K562 (cell line): ENCODE data around the gene FN3K. TPM values are rescaled to one million over a fixed set of nuclear protein-coding genes. Genes with fewer than 3 reads are reported as not detected.

Experiments
- BRD4 ChIP-seq: fragments of 200-600 bp; sonication (generic); IDR thresholded peaks from 2 replicates; pipeline ENCODE4 v1.6.1; 2017; ENCODE audit warnings: inconsistent platforms
- CREBBP ChIP-seq: IDR thresholded peaks from one replicate; pipeline ENCODE4 v1.6.1; 2012; ENCODE audit warnings: low read depth, mild to moderate bottlenecking, control low read depth, inconsistent platforms, low read length
- CREM ChIP-seq: IDR thresholded peaks from 2 replicates; pipeline ENCODE4 v1.6.1; 2014; ENCODE audit warnings: antibody characterized with exemption, low read depth
- HNRNPLL ChIP-seq: fragments of 200-400 bp; formaldehyde crosslinking; IDR thresholded peaks from 2 replicates; pipeline ENCODE4 v1.6.1; 2017; ENCODE audit warnings: low read length, low read depth, mild to moderate bottlenecking; ENCODE audit not compliant: poor library complexity, severe bottlenecking
- ILK ChIP-seq: fragments of 450-650 bp; IDR thresholded peaks from 2 replicates; pipeline ENCODE4 v1.6.1; 2016; ENCODE audit warnings: missing genetic modification characterization, low read depth, mild to moderate bottlenecking, missing compliant biosample characterization, moderate library complexity, borderline replicate concordance
- RHOXF2B ChIP-seq: fragments of 250-450 bp; sonication (Bioruptor Pico); conservative IDR thresholded peaks from 2 replicates; pipeline ENCODE4 v1.5.1; 2021
- TEAD1 ChIP-seq, 2 experiments: fragments of 450-650 bp in 1 of 2; sonication (generic) in 1 of 2; formaldehyde crosslinking; IDR thresholded peaks; 2 replicates each; pipeline versions ENCODE4 v1.4.0 to v1.8.0; 2020 to 2022; ENCODE audit warnings: mild to moderate bottlenecking in 2 of 2, missing genetic modification reagents in 1 of 2
- ZC3H4 ChIP-seq: sonication (generic); formaldehyde crosslinking; IDR thresholded peaks from 2 replicates; pipeline ENCODE4 v1.9.0; 2021; ENCODE audit warnings: missing genetic modification reagents, borderline replicate concordance
- polyA plus RNA-seq, 8 experiments: library from polyadenylated mRNA; depleted of rRNA in 4 of 8; stranded (reverse) in 5 of 8; unstranded in 3 of 8; fragments of >200 nt; fragmentation: Nextera tagmentation in 2 of 8; fragmentation: Illumina TruSeq in 1 of 8; extraction: Ambion mirVana in 2 of 8; extraction: Trizol in 1 of 8; gene quantifications; 2 replicates each; pipeline versions ENCODE4 v1.2.1 to v1.2.3, GENCODE V29; 2011 to 2014; ENCODE audit warnings: inconsistent platforms in 1 of 8, missing spikeins in 1 of 8
- total RNA-seq, 7 experiments: library from RNA; depleted of rRNA in 6 of 7; stranded (reverse); fragments of >200 nt in 6 of 7; fragmentation: Illumina TruSeq in 2 of 7; extraction: Trizol in 2 of 7; gene quantifications; 2 replicates each; pipeline versions ENCODE4 v1.2.1 to v1.2.3, GENCODE V29; 2011 to 2021; ENCODE audit warnings: low replicate concordance in 1 of 7
- TF ChIP-seq, protein P1 (sequence below): fragments of 450-650 bp; IDR thresholded peaks from 2 replicates; pipeline ENCODE4 v1.6.1; 2016
- TF ChIP-seq, protein P2 (sequence below): fragments of 250-450 bp; sonication (Bioruptor Pico); IDR thresholded peaks from 2 replicates; pipeline ENCODE4 v1.5.0; 2021; ENCODE audit warnings: mild to moderate bottlenecking, moderate library complexity
- TF ChIP-seq, protein P3 (sequence below): fragments of 200-800 bp; sonication (Bioruptor generic); IDR thresholded peaks from 2 replicates; pipeline ENCODE4 v1.6.1; 2017; ENCODE audit warnings: missing genetic modification characterization, missing compliant biosample characterization
- TF ChIP-seq, protein P4 (sequence below): fragments of 450-650 bp; IDR thresholded peaks from one replicate; pipeline ENCODE4 v1.6.1; 2018; ENCODE audit warnings: mild to moderate bottlenecking, moderate library complexity; ENCODE audit not compliant: partially characterized antibody
- TF ChIP-seq, protein P5 (sequence below): fragments of 250-450 bp; sonication (Bioruptor Pico); IDR thresholded peaks from 2 replicates; pipeline ENCODE4 v1.4.0; 2020
- TF ChIP-seq, protein P6 (sequence below): IDR thresholded peaks from 2 replicates; pipeline ENCODE4 v1.6.1; 2016; ENCODE audit warnings: missing genetic modification characterization, missing compliant biosample characterization

The FN3K gene
- total and polyA plus RNA-seq, 9 of the 15 experiments (the other 6 are each of a cell fraction or from before 2014, with no cell fraction given): 0.08 to 22.7 (median 3.8) TPM

DNA sequence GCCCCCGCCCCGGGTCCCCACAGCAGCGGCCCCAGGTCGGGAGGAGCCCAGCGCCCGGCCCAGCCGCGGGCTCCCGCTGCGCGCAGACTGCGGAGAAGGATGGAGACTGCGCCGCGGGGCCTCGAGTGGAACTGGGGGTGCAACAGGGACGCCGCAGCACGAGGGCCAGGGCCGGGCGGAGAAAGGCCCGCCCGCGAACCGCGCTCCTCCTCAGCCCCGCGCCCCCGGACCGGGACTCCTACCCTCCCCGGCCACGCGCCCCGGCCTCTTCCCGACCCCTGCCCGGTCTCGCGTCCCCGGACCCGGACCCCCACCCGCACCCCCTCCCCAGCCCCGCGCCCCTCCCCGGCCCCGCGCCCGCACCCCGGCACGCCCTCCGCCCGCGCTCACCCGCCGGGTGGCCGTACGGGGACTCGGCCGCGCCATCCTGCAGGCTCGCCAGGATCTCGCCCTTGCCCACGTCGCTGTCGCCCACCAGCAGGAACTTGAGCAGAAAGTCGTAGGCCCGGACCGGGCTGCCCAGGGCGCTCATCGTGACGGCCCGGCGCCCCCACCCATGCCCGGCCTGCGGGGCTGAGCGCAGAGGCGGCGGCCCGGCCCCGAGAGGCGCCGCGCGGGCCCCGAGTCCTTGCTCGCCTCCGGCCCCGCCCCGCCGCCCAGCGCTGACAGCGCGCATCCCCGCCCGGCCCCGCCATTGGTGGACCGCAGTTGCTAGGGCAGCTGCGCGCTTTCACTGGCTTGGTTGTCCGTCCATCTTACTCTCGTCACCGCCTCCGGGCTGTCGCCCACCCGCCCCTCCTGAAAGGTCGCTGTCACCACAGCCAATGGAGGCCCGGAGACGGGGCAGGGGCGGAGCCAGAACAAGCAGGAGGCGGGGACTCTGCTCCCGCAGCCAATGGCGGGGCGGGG is 37.1 kb upstream of the FN3K start, which contains the start of gene RAB40B (continued):
- TF ChIP-seq TEAD1 (CRISPR knock-in tag; IDR thresholded peaks at IDR 0.05) (no peak), ILK (tag) (no peak), HNRNPLL (peak; percentile 95), CREM (peak; percentile 88), CREBBP (no peak), ZC3H4 (CRISPR knock-in tag) (no peak), BRD4 (no peak), RHOXF2B (no peak)
- TF ChIP-seq, protein P1, sequence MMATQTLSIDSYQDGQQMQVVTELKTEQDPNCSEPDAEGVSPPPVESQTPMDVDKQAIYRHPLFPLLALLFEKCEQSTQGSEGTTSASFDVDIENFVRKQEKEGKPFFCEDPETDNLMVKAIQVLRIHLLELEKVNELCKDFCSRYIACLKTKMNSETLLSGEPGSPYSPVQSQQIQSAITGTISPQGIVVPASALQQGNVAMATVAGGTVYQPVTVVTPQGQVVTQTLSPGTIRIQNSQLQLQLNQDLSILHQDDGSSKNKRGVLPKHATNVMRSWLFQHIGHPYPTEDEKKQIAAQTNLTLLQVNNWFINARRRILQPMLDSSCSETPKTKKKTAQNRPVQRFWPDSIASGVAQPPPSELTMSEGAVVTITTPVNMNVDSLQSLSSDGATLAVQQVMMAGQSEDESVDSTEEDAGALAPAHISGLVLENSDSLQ: peak; percentile 99
- TF ChIP-seq, protein P2, sequence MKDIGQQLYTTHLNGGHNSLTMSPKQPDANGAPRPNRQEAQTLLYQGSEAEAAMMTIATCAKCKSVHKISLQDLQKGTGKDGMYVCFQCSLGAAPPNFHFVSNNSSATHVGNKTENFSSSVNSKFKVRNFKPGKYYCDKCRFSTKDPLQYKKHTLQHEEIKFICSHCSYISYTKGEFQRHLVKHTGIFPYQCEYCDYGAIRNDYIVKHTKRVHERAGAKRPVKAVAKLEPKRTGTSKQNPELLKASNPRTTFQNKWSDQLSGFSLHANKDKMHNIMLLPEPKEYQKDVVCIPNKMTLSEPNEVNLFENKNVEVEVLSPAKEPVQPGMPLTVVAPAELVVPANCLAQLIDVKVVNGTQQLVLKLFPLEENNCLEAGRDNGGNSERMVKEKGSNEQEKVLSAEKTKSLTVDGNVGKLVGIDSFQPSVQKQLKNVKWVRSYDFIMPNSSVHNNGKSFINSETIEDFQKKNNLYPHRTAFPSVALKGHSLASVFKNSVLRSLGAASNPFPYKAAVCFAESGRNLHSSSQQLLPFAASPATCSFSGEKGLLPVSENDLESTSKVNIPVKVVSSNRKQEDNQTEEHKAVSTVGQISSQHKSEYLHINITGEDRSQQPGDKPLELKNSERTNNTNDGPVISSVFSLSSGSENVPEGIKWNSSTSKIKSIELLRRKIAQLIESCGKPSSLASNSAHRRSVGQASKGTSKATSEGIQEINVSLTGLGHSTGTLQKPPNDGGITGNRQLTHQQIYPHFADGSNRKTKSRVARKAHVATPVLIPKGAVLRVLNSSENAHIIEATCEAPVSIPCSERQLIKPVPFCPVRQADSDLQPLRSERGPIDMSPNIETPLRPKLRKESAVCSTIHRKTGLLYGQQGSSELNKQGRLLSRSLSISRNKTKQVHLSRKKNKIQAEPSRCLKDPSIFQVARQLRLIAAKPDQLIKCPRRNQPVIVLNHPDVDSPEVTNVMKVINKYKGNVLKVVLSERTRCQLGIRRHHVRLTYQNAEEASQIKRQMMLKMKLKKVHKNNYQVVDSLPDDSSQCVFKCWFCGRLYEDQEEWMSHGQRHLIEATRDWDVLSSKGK: no peak
- TF ChIP-seq, protein P3, sequence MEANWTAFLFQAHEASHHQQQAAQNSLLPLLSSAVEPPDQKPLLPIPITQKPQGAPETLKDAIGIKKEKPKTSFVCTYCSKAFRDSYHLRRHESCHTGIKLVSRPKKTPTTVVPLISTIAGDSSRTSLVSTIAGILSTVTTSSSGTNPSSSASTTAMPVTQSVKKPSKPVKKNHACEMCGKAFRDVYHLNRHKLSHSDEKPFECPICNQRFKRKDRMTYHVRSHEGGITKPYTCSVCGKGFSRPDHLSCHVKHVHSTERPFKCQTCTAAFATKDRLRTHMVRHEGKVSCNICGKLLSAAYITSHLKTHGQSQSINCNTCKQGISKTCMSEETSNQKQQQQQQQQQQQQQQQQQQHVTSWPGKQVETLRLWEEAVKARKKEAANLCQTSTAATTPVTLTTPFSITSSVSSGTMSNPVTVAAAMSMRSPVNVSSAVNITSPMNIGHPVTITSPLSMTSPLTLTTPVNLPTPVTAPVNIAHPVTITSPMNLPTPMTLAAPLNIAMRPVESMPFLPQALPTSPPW: peak; percentile 98
- TF ChIP-seq, protein P4, sequence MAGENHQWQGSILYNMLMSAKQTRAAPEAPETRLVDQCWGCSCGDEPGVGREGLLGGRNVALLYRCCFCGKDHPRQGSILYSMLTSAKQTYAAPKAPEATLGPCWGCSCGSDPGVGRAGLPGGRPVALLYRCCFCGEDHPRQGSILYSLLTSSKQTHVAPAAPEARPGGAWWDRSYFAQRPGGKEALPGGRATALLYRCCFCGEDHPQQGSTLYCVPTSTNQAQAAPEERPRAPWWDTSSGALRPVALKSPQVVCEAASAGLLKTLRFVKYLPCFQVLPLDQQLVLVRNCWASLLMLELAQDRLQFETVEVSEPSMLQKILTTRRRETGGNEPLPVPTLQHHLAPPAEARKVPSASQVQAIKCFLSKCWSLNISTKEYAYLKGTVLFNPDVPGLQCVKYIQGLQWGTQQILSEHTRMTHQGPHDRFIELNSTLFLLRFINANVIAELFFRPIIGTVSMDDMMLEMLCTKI: no peak
- TF ChIP-seq, protein P5, sequence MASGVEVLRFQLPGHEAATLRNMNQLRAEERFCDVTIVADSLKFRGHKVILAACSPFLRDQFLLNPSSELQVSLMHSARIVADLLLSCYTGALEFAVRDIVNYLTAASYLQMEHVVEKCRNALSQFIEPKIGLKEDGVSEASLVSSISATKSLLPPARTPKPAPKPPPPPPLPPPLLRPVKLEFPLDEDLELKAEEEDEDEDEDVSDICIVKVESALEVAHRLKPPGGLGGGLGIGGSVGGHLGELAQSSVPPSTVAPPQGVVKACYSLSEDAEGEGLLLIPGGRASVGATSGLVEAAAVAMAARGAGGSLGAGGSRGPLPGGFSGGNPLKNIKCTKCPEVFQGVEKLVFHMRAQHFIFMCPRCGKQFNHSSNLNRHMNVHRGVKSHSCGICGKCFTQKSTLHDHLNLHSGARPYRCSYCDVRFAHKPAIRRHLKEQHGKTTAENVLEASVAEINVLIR (CRISPR knock-in tag): peak; percentile 44; the same call in 1 of the 2 replicates
- TF ChIP-seq, protein P6, sequence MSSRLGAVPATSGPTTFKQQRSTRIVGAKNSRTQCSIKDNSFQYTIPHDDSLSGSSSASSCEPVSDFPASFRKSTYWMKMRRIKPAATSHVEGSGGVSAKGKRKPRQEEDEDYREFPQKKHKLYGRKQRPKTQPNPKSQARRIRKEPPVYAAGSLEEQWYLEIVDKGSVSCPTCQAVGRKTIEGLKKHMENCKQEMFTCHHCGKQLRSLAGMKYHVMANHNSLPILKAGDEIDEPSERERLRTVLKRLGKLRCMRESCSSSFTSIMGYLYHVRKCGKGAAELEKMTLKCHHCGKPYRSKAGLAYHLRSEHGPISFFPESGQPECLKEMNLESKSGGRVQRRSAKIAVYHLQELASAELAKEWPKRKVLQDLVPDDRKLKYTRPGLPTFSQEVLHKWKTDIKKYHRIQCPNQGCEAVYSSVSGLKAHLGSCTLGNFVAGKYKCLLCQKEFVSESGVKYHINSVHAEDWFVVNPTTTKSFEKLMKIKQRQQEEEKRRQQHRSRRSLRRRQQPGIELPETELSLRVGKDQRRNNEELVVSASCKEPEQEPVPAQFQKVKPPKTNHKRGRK (tag): no peak
